Measurements from ENCODE around the gene ANTXRL.

Gene ANTXRL

DNA sequence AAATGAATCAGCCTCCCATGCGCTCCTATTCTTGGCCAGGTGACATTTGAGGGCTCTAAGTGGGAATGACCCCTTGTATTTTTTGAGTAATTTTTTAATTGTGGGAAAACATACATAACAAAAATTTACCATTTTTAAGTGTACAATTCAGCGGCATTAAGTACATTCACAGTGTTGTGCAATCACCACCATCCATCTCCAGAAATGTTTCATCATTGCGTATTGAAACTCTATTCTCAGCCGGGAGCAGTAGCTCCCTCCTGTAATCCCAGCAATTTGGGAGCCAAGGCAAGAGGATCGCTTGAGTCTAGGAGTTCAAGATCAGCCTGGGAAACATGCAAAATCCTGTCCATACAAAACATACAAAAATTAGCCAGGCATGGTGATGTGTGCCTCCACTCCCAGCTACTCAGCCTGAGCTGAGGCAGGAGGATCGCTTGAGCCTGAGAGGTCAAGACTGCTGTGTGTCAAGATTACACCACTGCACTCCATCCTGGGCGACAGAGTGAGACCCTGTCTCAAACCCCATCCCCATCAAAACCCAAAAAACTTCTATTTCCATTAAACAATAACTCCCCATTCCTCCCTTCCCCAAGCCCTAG, 2.5 kb downstream of the ANTXRL start:
- TF ChIP-seq, protein P1, sequence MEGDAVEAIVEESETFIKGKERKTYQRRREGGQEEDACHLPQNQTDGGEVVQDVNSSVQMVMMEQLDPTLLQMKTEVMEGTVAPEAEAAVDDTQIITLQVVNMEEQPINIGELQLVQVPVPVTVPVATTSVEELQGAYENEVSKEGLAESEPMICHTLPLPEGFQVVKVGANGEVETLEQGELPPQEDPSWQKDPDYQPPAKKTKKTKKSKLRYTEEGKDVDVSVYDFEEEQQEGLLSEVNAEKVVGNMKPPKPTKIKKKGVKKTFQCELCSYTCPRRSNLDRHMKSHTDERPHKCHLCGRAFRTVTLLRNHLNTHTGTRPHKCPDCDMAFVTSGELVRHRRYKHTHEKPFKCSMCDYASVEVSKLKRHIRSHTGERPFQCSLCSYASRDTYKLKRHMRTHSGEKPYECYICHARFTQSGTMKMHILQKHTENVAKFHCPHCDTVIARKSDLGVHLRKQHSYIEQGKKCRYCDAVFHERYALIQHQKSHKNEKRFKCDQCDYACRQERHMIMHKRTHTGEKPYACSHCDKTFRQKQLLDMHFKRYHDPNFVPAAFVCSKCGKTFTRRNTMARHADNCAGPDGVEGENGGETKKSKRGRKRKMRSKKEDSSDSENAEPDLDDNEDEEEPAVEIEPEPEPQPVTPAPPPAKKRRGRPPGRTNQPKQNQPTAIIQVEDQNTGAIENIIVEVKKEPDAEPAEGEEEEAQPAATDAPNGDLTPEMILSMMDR (IDR thresholded peaks at IDR 0.05; ENCODE audit: extremely low read depth, missing control alignments): no peak
- DNase-seq (ENCODE audit: low spot score): no peak

GRCh38 chr10:46290101-46290886, 3.5 kb downstream of the ANTXRL start:
- DNase-seq (ENCODE audit: low spot score): no peak
- TF ChIP-seq, protein P1 (IDR thresholded peaks at IDR 0.05; ENCODE audit: extremely low read depth, missing control alignments): no peak

DNA sequence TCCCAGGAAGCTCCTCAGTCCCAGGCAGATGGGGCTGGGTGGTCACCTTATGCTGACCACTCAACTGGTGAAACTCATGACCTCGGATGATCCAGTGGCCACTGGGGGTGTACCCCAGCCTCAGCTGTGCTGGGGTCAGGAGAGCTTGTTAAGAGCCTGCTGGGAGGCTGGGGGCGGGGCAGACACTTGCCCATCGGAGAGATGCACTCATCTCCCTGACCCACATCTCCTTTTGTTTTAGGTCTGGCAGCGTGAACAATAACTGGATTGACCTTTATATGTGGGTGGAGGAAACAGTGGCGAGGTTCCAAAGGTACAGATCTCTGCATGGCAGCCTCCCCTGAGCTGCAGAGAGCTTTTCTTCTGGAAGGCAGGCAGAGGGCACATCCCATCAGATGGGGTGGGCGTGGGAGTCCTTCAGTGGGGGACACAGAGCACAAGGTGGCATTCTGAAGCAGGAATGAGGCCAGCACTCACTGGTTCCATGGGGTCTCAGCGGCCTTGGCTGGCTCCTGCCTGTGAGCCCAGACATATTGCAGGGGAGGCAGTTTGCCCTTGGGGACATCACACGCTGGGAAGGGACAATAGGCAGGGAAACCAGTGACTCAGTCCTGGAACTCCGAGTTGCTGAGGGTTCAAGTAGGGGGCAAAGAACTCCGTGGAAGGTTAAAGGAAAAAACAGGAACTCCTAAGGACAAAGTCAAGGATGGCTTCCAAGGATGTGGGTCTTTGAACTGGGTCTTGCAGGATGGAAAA, 5.2 kb downstream of the ANTXRL start:
- TF ChIP-seq, protein P1 (IDR thresholded peaks at IDR 0.05; ENCODE audit: extremely low read depth, missing control alignments): no peak
- no peak for DNase-seq (ENCODE audit: low spot score)

GRCh38 chr10:46292573-46293023, 5.8 kb downstream of the ANTXRL start:
- TF ChIP-seq, protein P1 (IDR thresholded peaks at IDR 0.05; ENCODE audit: extremely low read depth, missing control alignments): no peak
- DNase-seq (ENCODE audit: low spot score): no peak

GRCh38 chr10:46293228-46293627, 6.4 kb downstream of the ANTXRL start:
- TF ChIP-seq, protein P1 (IDR thresholded peaks at IDR 0.05; ENCODE audit: extremely low read depth, missing control alignments): no peak
- no peak for DNase-seq (ENCODE audit: low spot score)

GRCh38 chr10:46293832-46294640, 7.2 kb downstream of the ANTXRL start:
- no peak for DNase-seq (ENCODE audit: low spot score)
- TF ChIP-seq, protein P1 (IDR thresholded peaks at IDR 0.05; ENCODE audit: extremely low read depth, missing control alignments): no peak
